H1 (cell line): ENCODE data around the gene CORO2B. TPM values are rescaled to one million over a fixed set of nuclear protein-coding genes. Genes with fewer than 3 reads are reported as not detected.

Experiments used
- CTCF ChIA-PET: fragments of 300-600 bp; sonication (Branson Sonifier 250); formaldehyde crosslinking; loops from one replicate; lab custom pipeline; 2021; ENCODE audit not compliant: partially characterized antibody; lab: Charles Lee
- POLR2A ChIA-PET: fragments of 300-600 bp; sonication (Branson Sonifier 250); formaldehyde crosslinking; loops from one replicate; lab custom pipeline; 2021; ENCODE audit warnings: inconsistent platforms; ENCODE audit not compliant: partially characterized antibody; lab: Charles Lee
- DNase-seq, 2 experiments: peaks; one replicate each; pipeline versions ENCODE4 v3.0.0 to v3.0.0-alpha.2; 2010 to 2022; ENCODE audit warnings: low spot score in 2 of 2, low read depth in 1 of 2, mixed read lengths in 1 of 2
- FAIRE-seq: peaks from 2 replicates; lab custom pipeline; 2011; peaks lifted over from hg19 to GRCh38; lab: Jason Lieb, UNC
- H2AFZ ChIP-seq: 2 replicates; pipeline ENCODE4 v1.8.1; 2012; ENCODE audit warnings: low read length, inconsistent platforms
- H2AK5ac ChIP-seq: 2 replicates; pipeline ENCODE4 v1.6.1; 2013; ENCODE audit warnings: low read depth, low read length
- H2BK120ac ChIP-seq: replicated peaks from 2 replicates; pipeline ENCODE3; 2013; ENCODE audit warnings: low read depth, low read length, inconsistent platforms
- H2BK12ac ChIP-seq: 2 replicates; pipeline ENCODE4 v1.6.1; 2013; ENCODE audit warnings: low read depth, low read length
- H2BK15ac ChIP-seq: 2 replicates; pipeline ENCODE4 v1.6.1; 2013; ENCODE audit warnings: low read length
- H2BK20ac ChIP-seq: 2 replicates; pipeline ENCODE4 v1.6.1; 2013; ENCODE audit warnings: low read length
- H2BK5ac ChIP-seq: 2 replicates; pipeline ENCODE4 v1.6.1; 2013; ENCODE audit warnings: low read depth, low read length
- H3K14ac ChIP-seq: 2 replicates; pipeline ENCODE4 v1.6.1; 2013; ENCODE audit warnings: inconsistent platforms; ENCODE audit not compliant: insufficient read length
- H3K18ac ChIP-seq: 2 replicates; pipeline ENCODE4 v1.6.1; 2013; ENCODE audit warnings: low read length; ENCODE audit errors: extremely low read depth
- H3K23ac ChIP-seq: 2 replicates; pipeline ENCODE4 v1.6.1; 2013; ENCODE audit warnings: inconsistent platforms; ENCODE audit not compliant: insufficient read length
- H3K23me2 ChIP-seq: 2 replicates; pipeline ENCODE4 v1.6.1; 2013; ENCODE audit warnings: low read depth, low read length
- H3K27ac ChIP-seq: 2 replicates; pipeline ENCODE4 v1.6.1; 2011; ENCODE audit warnings: low read depth, low read length, inconsistent platforms
- H3K27me3 ChIP-seq, 4 experiments: replicated peaks in 1 of 4; 1 replicate in 1 of 4; 2 replicates in 3 of 4; pipeline versions ENCODE4 v1.6.1 to v1.8.1; 2011 to 2013; ENCODE audit warnings: low read length in 3 of 4, mild to moderate bottlenecking in 3 of 4, inconsistent platforms in 2 of 4, mixed read lengths in 2 of 4, moderate library complexity in 1 of 4; ENCODE audit not compliant: control insufficient read depth in 3 of 4, insufficient read depth in 3 of 4; ENCODE audit errors: extremely low read depth in 1 of 4
- H3K36me3 ChIP-seq, 4 experiments: 2 replicates each; pipeline versions ENCODE4 v1.6.1 to v1.8.1; 2011 to 2013; ENCODE audit warnings: mild to moderate bottlenecking in 4 of 4, low read length in 3 of 4, moderate library complexity in 2 of 4, control low read depth in 1 of 4, inconsistent platforms in 1 of 4; ENCODE audit not compliant: insufficient read depth in 4 of 4, control insufficient read depth in 2 of 4
- H3K4ac ChIP-seq: replicated peaks from 2 replicates; pipeline ENCODE3; 2013; ENCODE audit warnings: low read length, low read depth, mixed read lengths, inconsistent platforms; ENCODE audit not compliant: insufficient read length
- H3K4me1 ChIP-seq, 4 experiments: replicated peaks in 1 of 4; 1 replicate in 1 of 4; 2 replicates in 3 of 4; pipeline versions ENCODE4 v1.6.1 to v1.8.1; 2011 to 2013; ENCODE audit warnings: low read length in 3 of 4, inconsistent platforms in 2 of 4, mixed read lengths in 1 of 4; ENCODE audit not compliant: insufficient read depth in 4 of 4, control insufficient read depth in 3 of 4
- H3K4me2 ChIP-seq, 2 experiments: 2 replicates each; pipeline versions ENCODE4 v1.6.1 to v1.8.1; 2011 to 2013; ENCODE audit warnings: low read depth in 2 of 2, low read length in 2 of 2, control low read depth in 1 of 2, inconsistent platforms in 1 of 2, mild to moderate bottlenecking in 1 of 2; ENCODE audit not compliant: insufficient read depth in 1 of 2
- H3K4me3 ChIP-seq, 4 experiments: fragments of 200-600, 300-600 bp in 1 of 4; sonication (generic), shearing (Covaris generic), sonication (Bioruptor Twin) in 1 of 4; 2 replicates each; pipeline versions ENCODE4 v1.5.1 to v1.8.1; 2011 to 2016; ENCODE audit warnings: low read length in 4 of 4, low read depth in 3 of 4, control low read depth in 2 of 4, inconsistent platforms in 2 of 4, mild to moderate bottlenecking in 2 of 4, mixed read lengths in 1 of 4, moderate library complexity in 1 of 4; ENCODE audit not compliant: insufficient read depth in 2 of 4; ENCODE audit errors: extremely low read depth in 1 of 4
- H3K56ac ChIP-seq: replicated peaks from 2 replicates; pipeline ENCODE3; 2013; ENCODE audit warnings: low read depth, mild to moderate bottlenecking, mixed read lengths, low read length, inconsistent platforms; ENCODE audit not compliant: insufficient read length
- H3K79me1 ChIP-seq: 2 replicates; pipeline ENCODE4 v1.6.1; 2013; ENCODE audit warnings: low read depth, low read length, control low read depth
- H3K79me2 ChIP-seq, 2 experiments: 2 replicates each; pipeline versions ENCODE4 v1.6.1 to v1.8.1; 2012 to 2013; ENCODE audit warnings: low read length in 2 of 2, mild to moderate bottlenecking in 2 of 2, inconsistent platforms in 1 of 2; ENCODE audit not compliant: insufficient read depth in 2 of 2, control insufficient read depth in 1 of 2
- H3K9ac ChIP-seq, 4 experiments: replicated peaks in 1 of 4; 1 replicate in 1 of 4; 2 replicates in 3 of 4; pipeline versions ENCODE4 v1.6.1 to v1.8.1; 2011 to 2013; ENCODE audit warnings: low read depth in 3 of 4, low read length in 3 of 4, control low read depth in 2 of 4, mild to moderate bottlenecking in 2 of 4, moderate library complexity in 2 of 4, inconsistent platforms in 1 of 4; ENCODE audit errors: extremely low read depth in 1 of 4
- H3K9me3 ChIP-seq, 2 experiments: 2 replicates each; pipeline versions ENCODE4 v1.6.1 to v1.8.1; 2012 to 2013; ENCODE audit warnings: mild to moderate bottlenecking in 2 of 2, moderate library complexity in 2 of 2, control low read depth in 1 of 2, inconsistent platforms in 1 of 2, low read depth in 1 of 2, low read length in 1 of 2, mixed read lengths in 1 of 2; ENCODE audit not compliant: insufficient read depth in 2 of 2
- H4K20me1 ChIP-seq, 2 experiments: replicated peaks in 1 of 2; 2 replicates each; pipeline versions ENCODE3 to v1.8.1; 2011 to 2013; ENCODE audit warnings: inconsistent platforms in 2 of 2, low read length in 2 of 2, mild to moderate bottlenecking in 1 of 2; ENCODE audit not compliant: insufficient read depth in 2 of 2, control insufficient read depth in 1 of 2
- H4K5ac ChIP-seq: 2 replicates; pipeline ENCODE4 v1.6.1; 2013; ENCODE audit warnings: low read length, low read depth, mixed read lengths, inconsistent platforms; ENCODE audit not compliant: insufficient read length
- H4K8ac ChIP-seq: 2 replicates; pipeline ENCODE4 v1.8.0; 2013; ENCODE audit warnings: mild to moderate bottlenecking, moderate library complexity, low read length, inconsistent platforms; ENCODE audit not compliant: insufficient read depth; ENCODE audit errors: extremely low read depth
- H4K91ac ChIP-seq: replicated peaks from 2 replicates; pipeline ENCODE3; 2013; ENCODE audit warnings: low read length, mixed read lengths, inconsistent platforms; ENCODE audit not compliant: insufficient read length
- BCL11A ChIP-seq, 2 experiments: IDR thresholded peaks; one replicate each; pipeline ENCODE4 v1.6.1; 2011; ENCODE audit warnings: low read depth in 2 of 2, low read length in 2 of 2, mild to moderate bottlenecking in 2 of 2
- BRCA1 ChIP-seq: IDR thresholded peaks from 2 replicates; pipeline ENCODE4 v1.6.1; 2012; ENCODE audit warnings: low read depth, low read length, improper control_type of control experiment
- CHD1 ChIP-seq: IDR thresholded peaks from 2 replicates; pipeline ENCODE4 v1.6.1; 2012; ENCODE audit warnings: low read depth, low read length, improper control_type of control experiment
- HDAC2 ChIP-seq, 2 experiments: fragments of 300-600 bp in 1 of 2; sonication (generic) in 1 of 2; IDR thresholded peaks; 2 replicates each; pipeline ENCODE4 v1.6.1; 2011 to 2012; ENCODE audit warnings: low read depth in 2 of 2, low read length in 2 of 2, mild to moderate bottlenecking in 2 of 2, moderate library complexity in 2 of 2, borderline replicate concordance in 1 of 2, inconsistent platforms in 1 of 2
- JUN ChIP-seq: IDR thresholded peaks from 2 replicates; pipeline ENCODE4 v1.6.1; 2011; ENCODE audit warnings: low read depth, mild to moderate bottlenecking, improper control_type of control experiment, low read length
- SIRT6 ChIP-seq: IDR thresholded peaks from one replicate; pipeline ENCODE4 v1.7.1; 2012; ENCODE audit warnings: low read length, inconsistent platforms
- WGBS, 2 experiments: shearing (Covaris generic) in 1 of 2; methylation state at CpG; one replicate each; pipeline versions ENCODE4 v1.1.6 to v1.1.7; 2013 to 2015; ENCODE audit warnings: low lambda C conversion rate in 2 of 2, mixed read lengths in 2 of 2, inconsistent platforms in 1 of 2, low coverage in 1 of 2, missing lambda C conversion rate in 1 of 2; ENCODE audit not compliant: insufficient replicate concordance in 2 of 2, insufficient coverage in 1 of 2, insufficient read length in 1 of 2; ENCODE audit errors: extremely low coverage in 1 of 2, missing lambda C conversion rate in 1 of 2; 5-methylcytosine and 5-hydroxymethylcytosine counted together
- polyA plus RNA-seq, 7 experiments: library from polyadenylated mRNA; depleted of rRNA in 3 of 7; stranded (reverse) in 5 of 7; unstranded in 2 of 7; fragments of >200 nt in 5 of 7; fragments of 200-250 nt in 2 of 7; gene quantifications; 1 replicate in 5 of 7; 2 replicates in 1 of 7; 4 replicates in 1 of 7; pipeline versions ENCODE4 v1.2.1 to v1.2.3, GENCODE V29; 2011 to 2013; ENCODE audit warnings: missing spikeins in 2 of 7, mixed read lengths in 2 of 7
- total RNA-seq: library from RNA; stranded (reverse); fragmentation: NEBNext Ultra II Directional; extraction: Animal tissue kit (Norgen Biotek cat#: 25700); gene quantifications from 2 replicates; pipeline ENCODE4 v1.2.1, GENCODE V29; 2021
- TF ChIP-seq, protein P1 (sequence below): IDR thresholded peaks from 2 replicates; pipeline ENCODE4 v1.6.1; 2011; ENCODE audit warnings: low read length, improper control_type of control experiment

Gene CORO2B
- total and polyA plus RNA-seq, 2 of the 8 experiments (the other 6 are each of a cell fraction or from before 2014, with no cell fraction given): 3.4 to 6.7 TPM

DNA sequence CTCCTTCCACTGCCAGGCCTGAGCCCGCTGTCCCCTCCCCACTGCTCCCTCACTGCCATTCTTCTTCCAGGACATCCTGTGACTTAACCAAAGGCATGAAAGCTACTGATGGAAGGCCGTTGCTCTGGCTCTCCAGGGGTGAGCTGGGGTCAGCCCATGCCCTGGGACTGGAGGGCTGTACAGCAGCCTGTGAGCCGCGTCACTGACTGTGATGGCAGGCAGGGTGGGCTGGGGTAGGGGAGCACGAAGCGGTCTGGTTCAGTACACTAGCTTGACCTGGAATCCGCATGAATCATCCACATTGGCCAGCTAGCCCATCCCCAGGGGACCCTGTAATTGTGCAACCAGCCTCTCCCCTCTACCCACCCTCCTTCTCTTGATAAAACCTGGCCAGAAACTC is 30.8 kb downstream of the CORO2B start:
- no peaks in the 10 kb centered on the region for H3K27me3 ChIP-seq
- no peak overlapping the region for H3K56ac ChIP-seq
- H3K4me1 ChIP-seq: peaks cover 9 to 23% (median 15%) of the 10 kb centered on the region in 4 experiments
- H3K79me2 ChIP-seq: no peaks in the 10 kb centered on the region
- H2BK120ac ChIP-seq: no peak overlapping the region
- no peak overlapping the region for H3K4me3 ChIP-seq
- no peak for FAIRE-seq
- no peak overlapping the region for H3K27ac ChIP-seq
- H2BK12ac ChIP-seq: peak overlapping the region; percentile 91; the same call in 1 of the 2 replicates
- no peak overlapping the region for H3K23ac ChIP-seq
- H3K79me1 ChIP-seq: no peaks in the 10 kb centered on the region; the same call in 1 of the 2 replicates
- H3K9ac ChIP-seq: no peak overlapping the region
- no peaks in the 10 kb centered on the region; the same call in 1 of the 2 replicates for H3K23me2 ChIP-seq
- H2BK5ac ChIP-seq: no peak overlapping the region
- no peak overlapping the region for H3K4ac ChIP-seq
- no peak overlapping the region for H2AFZ ChIP-seq
- DNase-seq: no peak
- H3K4me2 ChIP-seq: no peak overlapping the region
- 89% methylated on average over 7 of the region's 7 CpGs; no CpG with 5 or more reads in 1 of the 2 experiments for WGBS, 2 experiments
- H2AK5ac ChIP-seq: no peak overlapping the region
- H4K5ac ChIP-seq: no peak overlapping the region
- H2BK20ac ChIP-seq: 0 out of 2 replicates have a peak overlapping the region, but pooled peaks have one; percentile 76
- POLR2A ChIA-PET: interaction anchor here (1.0 kb wide), 1 partner anchor 9 kb away, joined by 3 read pairs; no protein-coding TSS in a partner anchor
- CTCF ChIA-PET: interaction anchor here (0.5 to 1.7 kb wide), 9 partner anchors 13 to 1707 kb away, joined by 3 to 10 read pairs (median 4); no protein-coding TSS in a partner anchor
- no peaks in the 10 kb centered on the region for H3K9me3 ChIP-seq
- no peaks in the 10 kb centered on the region for H3K36me3 ChIP-seq
- H2BK15ac ChIP-seq: no peak overlapping the region
- no peak overlapping the region for H4K91ac ChIP-seq
- no peaks in the 10 kb centered on the region for H4K20me1 ChIP-seq
- no peak overlapping the region for H4K8ac ChIP-seq
- TF ChIP-seq SIRT6 (no peak), HDAC2 (IDR thresholded peaks at IDR 0.05; ENCODE audit: borderline replicate concordance in 1 of 2, low read depth in 2 of 2, low read length in 2 of 2) (no peak), BCL11A (IDR thresholded peaks at IDR 0.05; ENCODE audit: low read depth in 2 of 2, low read length in 2 of 2) (no peak), JUN (no peak), CHD1 (no peak), BRCA1 (no peak)
- TF ChIP-seq, protein P1, sequence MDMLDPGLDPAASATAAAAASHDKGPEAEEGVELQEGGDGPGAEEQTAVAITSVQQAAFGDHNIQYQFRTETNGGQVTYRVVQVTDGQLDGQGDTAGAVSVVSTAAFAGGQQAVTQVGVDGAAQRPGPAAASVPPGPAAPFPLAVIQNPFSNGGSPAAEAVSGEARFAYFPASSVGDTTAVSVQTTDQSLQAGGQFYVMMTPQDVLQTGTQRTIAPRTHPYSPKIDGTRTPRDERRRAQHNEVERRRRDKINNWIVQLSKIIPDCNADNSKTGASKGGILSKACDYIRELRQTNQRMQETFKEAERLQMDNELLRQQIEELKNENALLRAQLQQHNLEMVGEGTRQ: no peak
- no peak overlapping the region for H3K18ac ChIP-seq
- no peak overlapping the region for H3K14ac ChIP-seq
